Measurements from ENCODE around the gene AK9.
"Not testable (repeated sequence)": the region's sequence is repeated elsewhere in the genome, so short reads cannot be mapped to it uniquely, and the experiment has no call there.

The AK9 gene

GRCh38 chr6:109478841-109479624 lies 212.0 kb downstream of the AK9 start:
- DNase-seq (ENCODE audit: low read depth), result no peak

DNA sequence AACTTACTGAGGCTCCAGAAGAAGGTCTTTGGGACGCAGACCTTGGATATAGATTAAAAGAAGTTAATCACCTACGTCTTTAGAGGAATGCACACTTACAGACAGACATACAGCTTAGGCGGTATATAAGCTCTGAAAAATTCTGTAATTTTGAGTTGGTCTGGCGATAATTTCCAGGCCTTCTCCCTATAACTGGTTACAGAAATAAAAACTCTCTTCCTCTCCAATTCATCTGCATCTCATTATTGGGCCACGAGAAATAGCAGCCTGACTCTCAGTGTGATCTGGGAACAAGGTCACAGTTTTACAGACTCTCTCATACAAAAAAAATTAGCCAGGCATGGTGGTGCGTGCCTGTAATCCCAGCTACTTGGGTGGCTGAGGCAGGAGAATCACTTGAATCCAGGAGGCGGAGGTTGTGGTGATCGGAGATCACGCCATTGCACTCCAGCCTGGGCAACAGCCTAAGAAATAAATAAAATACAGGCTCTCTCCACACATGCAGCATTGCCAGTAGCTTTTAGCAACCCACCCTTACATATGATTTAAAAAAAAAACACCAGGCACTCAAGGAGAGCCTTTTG lies 212.7 kb downstream of the AK9 start:
- DNase-seq (ENCODE audit: low read depth), result no peak

GRCh38 chr6:109477725-109478124 lies 213.3 kb downstream of the AK9 start:
- no peak for DNase-seq (ENCODE audit: low read depth)

DNA sequence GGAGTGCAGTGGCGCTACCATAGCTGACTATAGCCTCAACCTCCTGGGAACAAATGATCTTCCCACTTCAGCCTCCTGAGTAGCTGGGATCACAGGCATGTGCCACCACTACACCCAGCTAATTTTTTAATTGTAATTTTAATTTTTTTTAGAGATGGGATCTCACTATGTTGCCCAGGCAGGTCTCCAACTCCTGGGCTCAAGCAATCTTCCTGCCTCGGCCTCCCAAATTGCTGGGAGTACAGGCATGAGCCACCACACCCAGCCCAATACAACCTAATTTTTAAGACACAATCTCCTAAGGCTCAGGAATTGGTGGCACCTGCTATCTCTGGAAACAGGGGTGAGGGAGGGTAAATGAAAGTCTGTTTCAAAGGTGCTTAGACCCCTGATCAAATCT lies 213.8 kb downstream of the AK9 start:
- no peak for DNase-seq (ENCODE audit: low read depth)

DNA sequence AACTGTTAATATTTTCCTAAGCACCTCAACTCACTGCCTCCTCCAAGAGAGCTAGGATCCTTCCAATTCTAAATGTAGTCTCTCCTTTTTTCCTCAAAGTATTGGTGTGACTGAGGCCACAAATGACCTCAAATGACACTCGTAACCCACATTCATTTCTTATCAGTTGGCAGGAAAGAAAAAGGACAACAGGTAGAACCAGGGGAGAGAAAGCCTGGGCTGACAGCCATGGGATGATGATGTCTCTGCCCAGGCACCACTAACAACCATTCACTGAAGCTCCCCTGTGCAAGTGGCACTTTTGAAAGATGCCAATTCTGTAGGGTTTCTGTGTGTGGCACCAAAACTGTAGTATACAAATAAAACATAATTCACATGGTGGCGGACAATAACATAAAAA lies 215.4 kb downstream of the AK9 start:
- no peak for DNase-seq (ENCODE audit: low read depth)

GRCh38 chr6:109474995-109475394 lies 216.0 kb downstream of the AK9 start:
- DNase-seq (ENCODE audit: low read depth), result no peak

- no peak for DNase-seq (ENCODE audit: low read depth)
Measured at GRCh38 chr6:109473120-109473519, 217.9 kb downstream of the AK9 start.

GRCh38 chr6:109472132-109472995 lies 218.6 kb downstream of the AK9 start:
- no peak for DNase-seq (ENCODE audit: low read depth)

GRCh38 chr6:109471105-109471810 lies 219.7 kb downstream of the AK9 start:
- DNase-seq (ENCODE audit: low read depth), result no peak

- DNase-seq (ENCODE audit: low read depth), result no peak
Measured at GRCh38 chr6:109469591-109470189, 221.3 kb downstream of the AK9 start.

DNA sequence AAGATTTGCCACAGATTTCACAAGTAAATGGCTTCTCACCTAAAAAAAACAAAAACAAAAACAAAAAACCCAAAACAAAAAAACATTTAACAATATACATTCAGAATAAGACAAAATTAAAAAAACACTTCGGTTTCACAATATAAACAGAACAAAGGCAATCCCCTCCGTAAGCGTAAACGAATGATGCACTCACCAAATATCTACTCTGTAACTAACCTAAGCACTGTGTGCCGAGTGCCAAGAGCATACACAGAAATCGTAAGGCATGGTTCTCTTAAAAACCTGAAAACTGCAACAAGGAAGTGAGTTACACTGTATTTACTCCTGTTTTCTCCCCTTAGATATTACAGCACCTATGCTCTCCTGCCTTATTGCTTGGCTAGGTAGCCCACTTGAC lies 223.3 kb downstream of the AK9 start:
- no peak for DNase-seq (ENCODE audit: low read depth)

DNA sequence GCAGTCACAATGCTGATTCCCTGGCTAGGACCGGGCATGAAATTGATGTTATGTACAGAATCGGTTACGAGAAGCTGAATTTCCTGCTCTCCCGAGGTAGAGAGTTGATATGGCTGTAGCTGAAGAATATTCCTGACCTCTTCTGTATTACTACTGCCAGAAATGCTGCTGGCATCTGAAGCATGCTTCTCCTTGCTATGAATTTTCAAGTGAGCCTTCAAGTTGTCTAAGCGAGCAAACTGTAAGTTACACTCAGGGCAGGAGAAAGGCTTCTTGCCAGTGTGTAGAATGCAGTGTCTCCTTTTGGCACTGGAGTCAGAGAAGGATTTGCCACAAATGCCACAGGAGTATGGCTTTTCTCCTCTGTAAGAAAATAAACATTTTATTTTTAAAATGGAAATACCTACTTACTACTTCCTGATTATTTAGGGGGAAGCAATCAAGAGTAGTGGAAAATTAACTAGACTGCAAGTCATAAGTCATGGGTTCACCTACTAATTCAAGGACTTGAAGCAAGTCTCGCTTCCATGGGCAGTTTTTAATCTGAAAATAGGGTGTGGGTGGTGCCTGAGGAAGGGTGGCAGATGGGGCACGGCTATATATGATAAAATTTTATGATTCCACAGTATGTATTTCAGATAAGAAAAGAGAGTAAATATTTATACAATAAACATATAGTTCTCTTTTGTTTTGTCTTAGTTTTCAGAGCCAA lies 224.6 kb downstream of the AK9 start:
- DNase-seq (ENCODE audit: low read depth), result no peak

- DNase-seq (ENCODE audit: low read depth), result no peak
Measured at GRCh38 chr6:109465772-109466171, 225.2 kb downstream of the AK9 start.

- DNase-seq (ENCODE audit: low read depth), result no peak
Measured at GRCh38 chr6:109461733-109462526, 229.1 kb downstream of the AK9 start.

DNA sequence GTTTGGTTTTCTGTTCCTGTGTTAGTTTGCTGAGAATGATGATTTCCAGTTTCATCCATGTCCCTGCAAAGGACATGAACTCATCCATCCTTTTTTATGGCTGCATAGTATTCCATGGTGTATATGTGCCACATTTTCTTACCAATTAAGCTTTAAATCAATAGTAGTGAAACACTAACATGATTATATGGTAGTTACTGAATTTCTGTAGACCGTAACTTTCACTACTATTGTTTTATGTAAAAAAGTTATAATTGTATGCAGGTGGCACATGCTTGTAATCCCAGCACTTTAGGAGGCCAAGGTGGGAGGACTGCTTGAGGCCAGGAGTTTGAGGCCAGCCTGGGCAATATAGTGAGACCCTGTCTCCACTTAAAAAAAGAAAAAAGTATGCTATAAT lies 229.8 kb downstream of the AK9 start:
- not testable (repeated sequence) for DNase-seq (ENCODE audit: low read depth)

- no peak for DNase-seq (ENCODE audit: low read depth)
Measured at GRCh38 chr6:109460161-109460829, 230.7 kb downstream of the AK9 start.

- DNase-seq (ENCODE audit: low read depth), result no peak
Measured at GRCh38 chr6:109458774-109459531, 232.0 kb downstream of the AK9 start.

- no peak for DNase-seq (ENCODE audit: low read depth)
Measured at GRCh38 chr6:109457562-109457996, 233.4 kb downstream of the AK9 start.
